ENCODE data around the gene KIF15. TPM values are rescaled to one million over a fixed set of nuclear protein-coding genes. Genes with fewer than 3 reads are reported as not detected.

KIF15 gene
- total and polyA plus RNA-seq, 2 experiments from 2014 or later = 3.3 to 3.9 TPM

GRCh38 chr3:44867421-44868111, 106.0 kb downstream of the KIF15 start:
- Histone ChIP-seq H3K27ac (no peak overlapping the region), H3K9me3 (ENCODE audit: low read depth) (no peaks in the 10 kb centered on the region), H3K9me2 (ENCODE audit: insufficient read depth) (no peaks in the 10 kb centered on the region), H3K9ac (no peak overlapping the region), H3F3A (ENCODE audit: insufficient read depth) (no peaks in the 10 kb centered on the region), H3K36me3 (ENCODE audit: low read depth) (no peaks in the 10 kb centered on the region), H2AFZ (no peak overlapping the region), H4K20me1 (ENCODE audit: insufficient read depth) (no peaks in the 10 kb centered on the region), H3K27me3 (replicated peaks; ENCODE audit: insufficient read depth) (no peaks in the 10 kb centered on the region), H3K79me2 (ENCODE audit: insufficient read depth) (peaks cover 5% of the 10 kb centered on the region), H3K4me3 (no peak overlapping the region), H3K4me1 (ENCODE audit: insufficient read depth) (peaks cover 3% of the 10 kb centered on the region), H3K4me2 (ENCODE audit: unreplicated experiment) (no peak overlapping the region)
- WGBS, 2 experiments (ENCODE audit: low coverage in 1 of 2, low lambda C conversion rate in 2 of 2, missing lambda C conversion rate in 2 of 2) = 91 to 97% methylated on average over 7 of the region's 7 CpGs
- TF ChIP-seq EZH2phosphoT487 (IDR thresholded peaks at IDR 0.05; ENCODE audit: insufficient read depth, low read depth) (no peak), EZH2 (IDR thresholded peaks at IDR 0.05; ENCODE audit: insufficient read depth, poor library complexity, severe bottlenecking) (no peak)
- in situ Hi-C loops (cut with MboI) = no loop called here
- DNase-seq = no peak

- no peak overlapping the region for H3K4me2 ChIP-seq (ENCODE audit: unreplicated experiment)
- DNase-seq = no peak
- H2AFZ ChIP-seq = no peak overlapping the region
- no peaks in the 10 kb centered on the region for H3K9me2 ChIP-seq (ENCODE audit: insufficient read depth)
- TF ChIP-seq EZH2 (IDR thresholded peaks at IDR 0.05; ENCODE audit: insufficient read depth, poor library complexity, severe bottlenecking) (no peak), EZH2phosphoT487 (IDR thresholded peaks at IDR 0.05; ENCODE audit: insufficient read depth, low read depth) (no peak)
- no peaks in the 10 kb centered on the region for H3K4me1 ChIP-seq (ENCODE audit: insufficient read depth)
- H3K27me3 ChIP-seq (replicated peaks; ENCODE audit: insufficient read depth) = no peaks in the 10 kb centered on the region
- H3K9me3 ChIP-seq (ENCODE audit: low read depth) = no peaks in the 10 kb centered on the region
- H3K9ac ChIP-seq = no peak overlapping the region
- in situ Hi-C loops (cut with MboI) = no loop called here
- WGBS, 2 experiments (ENCODE audit: low coverage in 1 of 2, low lambda C conversion rate in 2 of 2, missing lambda C conversion rate in 2 of 2) = 63 to 65% methylated on average over 8 of the region's 8 CpGs
- H3K4me3 ChIP-seq = no peak overlapping the region
- H3K27ac ChIP-seq = no peak overlapping the region
- H3F3A ChIP-seq (ENCODE audit: insufficient read depth) = no peaks in the 10 kb centered on the region
- H3K36me3 ChIP-seq (ENCODE audit: low read depth) = no peaks in the 10 kb centered on the region
- no peaks in the 10 kb centered on the region for H4K20me1 ChIP-seq (ENCODE audit: insufficient read depth)
- H3K79me2 ChIP-seq (ENCODE audit: insufficient read depth) = no peaks in the 10 kb centered on the region
Measured at GRCh38 chr3:44870375-44871061, 108.9 kb downstream of the KIF15 start.

- Histone ChIP-seq H3K9me3 (ENCODE audit: low read depth) (no peaks in the 10 kb centered on the region), H3K79me2 (ENCODE audit: insufficient read depth) (no peaks in the 10 kb centered on the region), H4K20me1 (ENCODE audit: insufficient read depth) (no peaks in the 10 kb centered on the region), H3K9me2 (ENCODE audit: insufficient read depth) (no peaks in the 10 kb centered on the region), H3K4me2 (ENCODE audit: unreplicated experiment) (no peak within 1 kb of the TSS), H3K27me3 (replicated peaks; ENCODE audit: insufficient read depth) (no peaks in the 10 kb centered on the region), H2AFZ (no peak within 1 kb of the TSS), H3K4me3 (no peak within 1 kb of the TSS), H3K9ac (no peak within 1 kb of the TSS), H3F3A (ENCODE audit: insufficient read depth) (no peaks in the 10 kb centered on the region), H3K36me3 (ENCODE audit: low read depth) (no peaks in the 10 kb centered on the region), H3K4me1 (ENCODE audit: insufficient read depth) (no peaks in the 10 kb centered on the region), H3K27ac (no peak within 1 kb of the TSS)
- in situ Hi-C loops (cut with MboI) = no loop called here
- TF ChIP-seq EZH2phosphoT487 (IDR thresholded peaks at IDR 0.05; ENCODE audit: insufficient read depth, low read depth) (no peak), EZH2 (IDR thresholded peaks at IDR 0.05; ENCODE audit: insufficient read depth, poor library complexity, severe bottlenecking) (no peak)
- no peak for DNase-seq
- 71 to 81% methylated on average over 5 of the region's 5 CpGs for WGBS, 2 experiments (ENCODE audit: low coverage in 1 of 2, low lambda C conversion rate in 2 of 2, missing lambda C conversion rate in 2 of 2)
Measured at GRCh38 chr3:44874308-44874707, 112.7 kb downstream of the KIF15 start, which contains the start of gene TGM4. TGM4 (plus strand) TSS chr3:44874608; CDS start chr3:44874679, 71 bp downstream.

- Histone ChIP-seq H3F3A (ENCODE audit: insufficient read depth) (no peaks in the 10 kb centered on the region), H3K9me3 (ENCODE audit: low read depth) (no peaks in the 10 kb centered on the region), H3K4me1 (ENCODE audit: insufficient read depth) (no peaks in the 10 kb centered on the region), H3K9ac (no peak overlapping the region), H3K9me2 (ENCODE audit: insufficient read depth) (no peaks in the 10 kb centered on the region), H3K36me3 (ENCODE audit: low read depth) (no peaks in the 10 kb centered on the region), H2AFZ (no peak overlapping the region), H3K4me2 (ENCODE audit: unreplicated experiment) (no peak overlapping the region), H3K27me3 (replicated peaks; ENCODE audit: insufficient read depth) (no peaks in the 10 kb centered on the region), H3K27ac (no peak overlapping the region), H3K4me3 (no peak overlapping the region), H4K20me1 (ENCODE audit: insufficient read depth) (no peaks in the 10 kb centered on the region), H3K79me2 (ENCODE audit: insufficient read depth) (no peaks in the 10 kb centered on the region)
- in situ Hi-C loops (cut with MboI) = no loop called here
- WGBS, 2 experiments (ENCODE audit: low coverage in 1 of 2, low lambda C conversion rate in 2 of 2, missing lambda C conversion rate in 2 of 2) = 62 to 65% methylated on average over 3 of the region's 3 CpGs
- no peak for DNase-seq
- no peak for TF ChIP-seq EZH2 (IDR thresholded peaks at IDR 0.05; ENCODE audit: insufficient read depth, poor library complexity, severe bottlenecking)
- TF ChIP-seq EZH2phosphoT487 (IDR thresholded peaks at IDR 0.05; ENCODE audit: insufficient read depth, low read depth) = no peak
Measured at GRCh38 chr3:44875596-44875995, 114.0 kb downstream of the KIF15 start.

Data from GM23248 (cell line).